K562 (cell line): ENCODE results near the gene HTR2C. TPM values are rescaled to one million over a fixed set of nuclear protein-coding genes. Genes with fewer than 3 reads are reported as not detected.

Source experiments
- ATAC-seq: fragments of 200-7000 bp; cut with Tn5 transposase; 3 replicates; pipeline ENCODE4 v1.9.1; 2020; ENCODE audit warnings: moderate library complexity
- BruUV-seq: library from RNA; stranded (reverse); fragments of 400-500 nt; replicated peaks from 2 replicates; lab custom pipeline; 2021; lab: Mats Ljungman, UMichigan
- CTCF ChIA-PET: fragments of 300-600 bp; formaldehyde crosslinking; extraction: SDS; loops from one replicate; lab custom pipeline; 2021; ENCODE audit warnings: low intra/inter-chr PET ratio; lab: Yijun Ruan, JAX
- POLR2A ChIA-PET: fragments of 300-600, 350-650 bp; sonication (Branson Sonifier 250); formaldehyde crosslinking; extraction: SDS; loops from one replicate; lab custom pipeline; 2021; ENCODE audit warnings: antibody characterized with exemption, inconsistent platforms; lab: Yijun Ruan, JAX
- DNase-seq, 4 experiments: peaks; one replicate each; pipeline versions ENCODE4 v3.0.0 to v3.0.0-alpha.2; 2011 to 2018; ENCODE audit warnings: low spot score in 3 of 4, mixed read lengths in 3 of 4; ENCODE audit errors: extremely low read depth in 1 of 4
- FAIRE-seq: peaks from 2 replicates; lab custom pipeline; 2011; peaks lifted over from hg19 to GRCh38; lab: Jason Lieb, UNC
- H2AFZ ChIP-seq: 2 replicates; pipeline ENCODE4 v1.6.0; 2011; ENCODE audit warnings: low read depth, low read length, control low read depth, inconsistent platforms
- H3K27ac ChIP-seq: fragments of 200-600 bp; 3 replicates; pipeline ENCODE4 v1.8.0; 2011; ENCODE audit warnings: low read depth, mild to moderate bottlenecking, control low read depth, inconsistent platforms, low read length, moderate library complexity, mixed read lengths; ENCODE audit errors: extremely low read depth
- H3K27me3 ChIP-seq, 2 experiments: fragments of 300-600 bp in 1 of 2; 2 replicates in 1 of 2; 3 replicates in 1 of 2; pipeline versions ENCODE4 v1.6.0 to v1.8.0; 2011; ENCODE audit warnings: inconsistent platforms in 2 of 2, low read length in 2 of 2, mild to moderate bottlenecking in 1 of 2, mixed read lengths in 1 of 2, moderate library complexity in 1 of 2; ENCODE audit not compliant: control insufficient read depth in 2 of 2, insufficient read depth in 2 of 2
- H3K36me3 ChIP-seq: fragments of 300-600 bp; 3 replicates; pipeline ENCODE4 v1.8.0; 2011; ENCODE audit warnings: mild to moderate bottlenecking, low read length, inconsistent platforms; ENCODE audit not compliant: control insufficient read depth, insufficient read depth
- H3K4me1 ChIP-seq, 2 experiments: fragments of 200-600 bp in 1 of 2; replicated peaks in 1 of 2; 2 replicates in 1 of 2; 3 replicates in 1 of 2; pipeline versions ENCODE4 v1.5.1 to v1.8.0; 2011; ENCODE audit warnings: inconsistent platforms in 2 of 2, low read length in 2 of 2, mild to moderate bottlenecking in 1 of 2, mixed read lengths in 1 of 2, moderate library complexity in 1 of 2; ENCODE audit not compliant: control insufficient read depth in 2 of 2, insufficient read depth in 2 of 2
- H3K4me2 ChIP-seq: 2 replicates; pipeline ENCODE4 v1.6.1; 2011; ENCODE audit warnings: low read length, control low read depth, inconsistent platforms, mixed read lengths; ENCODE audit not compliant: insufficient read depth
- H3K4me3 ChIP-seq: fragments of 200-600 bp; sonication (generic), shearing (Covaris generic); 2 replicates; pipeline ENCODE4 v1.5.1; 2016; ENCODE audit warnings: control low read depth, inconsistent platforms
- H3K79me2 ChIP-seq: fragments of 200-600 bp; 3 replicates; pipeline ENCODE4 v1.8.0; 2011; ENCODE audit warnings: low read length, inconsistent platforms; ENCODE audit not compliant: control insufficient read depth, insufficient read depth
- H3K9ac ChIP-seq, 2 experiments: 2 replicates each; pipeline versions ENCODE4 v1.6.0 to v1.6.1; 2011; ENCODE audit warnings: low read depth in 2 of 2, low read length in 2 of 2, control low read depth in 1 of 2, inconsistent platforms in 1 of 2, mild to moderate bottlenecking in 1 of 2, mixed read lengths in 1 of 2; ENCODE audit not compliant: insufficient read depth in 1 of 2
- H3K9me1 ChIP-seq: one replicate; pipeline ENCODE4 v1.6.0; 2011; ENCODE audit warnings: inconsistent platforms, mild to moderate bottlenecking, low read length, moderate library complexity; ENCODE audit not compliant: control insufficient read depth, insufficient read depth
- H3K9me3 ChIP-seq: replicated peaks from 2 replicates; pipeline ENCODE4 v1.5.1; 2011; ENCODE audit warnings: low read depth, low read length, inconsistent platforms; ENCODE audit not compliant: control insufficient read depth, insufficient read depth
- H4K20me1 ChIP-seq: replicated peaks from 2 replicates; pipeline ENCODE4 v1.6.1; 2011; ENCODE audit warnings: low read length, inconsistent platforms, mixed read lengths; ENCODE audit not compliant: control insufficient read depth, insufficient read depth
- ARID3B ChIP-seq: fragments of 250-450 bp; sonication (Bioruptor Pico); IDR thresholded peaks from 2 replicates; pipeline ENCODE4 v1.4.0; 2020; ENCODE audit warnings: borderline replicate concordance
- CBX5 ChIP-seq: IDR thresholded peaks from 2 replicates; pipeline ENCODE4 v1.6.1; 2014; ENCODE audit warnings: low read depth, borderline replicate concordance
- CTCF ChIP-seq, 3 experiments: IDR thresholded peaks in 2 of 3; conservative IDR thresholded peaks in 1 of 3; 2 replicates each; pipeline ENCODE4 v1.5.1; 2011 to 2012; ENCODE audit warnings: low read length in 3 of 3, mild to moderate bottlenecking in 3 of 3, control low read depth in 2 of 3, improper control_type of control experiment in 1 of 3, inconsistent platforms in 1 of 3, low read depth in 1 of 3, mixed read lengths in 1 of 3, moderate library complexity in 1 of 3; ENCODE audit not compliant: insufficient read depth in 2 of 3
- KLF13 ChIP-seq: fragments of 450-650 bp; IDR thresholded peaks from 2 replicates; pipeline ENCODE4 v1.6.1; 2016; ENCODE audit warnings: missing genetic modification characterization, low read depth, mild to moderate bottlenecking, missing compliant biosample characterization, moderate library complexity, borderline replicate concordance
- MLLT1 ChIP-seq, 2 experiments: fragments of 450-650 bp; IDR thresholded peaks; 2 replicates each; pipeline ENCODE4 v1.6.1; 2016
- SNAPC5 ChIP-seq: fragments of 250-450 bp; sonication (Bioruptor Pico); IDR thresholded peaks from 2 replicates; pipeline ENCODE4 v1.8.0; 2021; ENCODE audit warnings: moderate library complexity, mild to moderate bottlenecking, inconsistent platforms
- ZBED1 ChIP-seq: IDR thresholded peaks from 2 replicates; pipeline ENCODE4 v1.6.1; 2014
- ZBTB7A ChIP-seq: IDR thresholded peaks from 2 replicates; pipeline ENCODE4 v1.6.1; 2011; ENCODE audit warnings: low read depth, mild to moderate bottlenecking, low read length, moderate library complexity, borderline replicate concordance; ENCODE audit not compliant: control insufficient read depth
- WGBS: fragments of 100-300 bp; shearing (Covaris generic); methylation state at CpG from one replicate; pipeline ENCODE4 v1.1.6; 2016; ENCODE audit warnings: low coverage, mixed read lengths; ENCODE audit not compliant: insufficient coverage; ENCODE audit errors: missing lambda C conversion rate; 5-methylcytosine and 5-hydroxymethylcytosine counted together
- in situ Hi-C: fragments of 300-500 bp; cut with MboI; formaldehyde crosslinking; loops from 4 replicates; pipeline ENCODE4 v1.15.0; 2018; ENCODE audit warnings: inconsistent platforms, mixed read lengths
- intact Hi-C: fragments of 100-400 bp; cut with micrococcal nuclease; formaldehyde crosslinking; loops from 2 replicates; pipeline ENCODE4 v1.14.2; 2022
- polyA plus RNA-seq, 8 experiments: library from polyadenylated mRNA; depleted of rRNA in 4 of 8; stranded (reverse) in 5 of 8; unstranded in 3 of 8; fragments of >200 nt; fragmentation: Nextera tagmentation in 2 of 8; fragmentation: Illumina TruSeq in 1 of 8; extraction: Ambion mirVana in 2 of 8; extraction: Trizol in 1 of 8; gene quantifications; 2 replicates each; pipeline versions ENCODE4 v1.2.1 to v1.2.3, GENCODE V29; 2011 to 2014; ENCODE audit warnings: inconsistent platforms in 1 of 8, missing spikeins in 1 of 8
- total RNA-seq, 7 experiments: library from RNA; depleted of rRNA in 6 of 7; stranded (reverse); fragments of >200 nt in 6 of 7; fragmentation: Illumina TruSeq in 2 of 7; extraction: Trizol in 2 of 7; gene quantifications; 2 replicates each; pipeline versions ENCODE4 v1.2.1 to v1.2.3, GENCODE V29; 2011 to 2021; ENCODE audit warnings: low replicate concordance in 1 of 7

The HTR2C gene
- total and polyA plus RNA-seq, 9 of the 15 experiments (the other 6 are each of a cell fraction or from before 2014, with no cell fraction given): 0.04 to 0.22 (median 0.10) TPM

GRCh38 chrX:114717921-114718320 lies 134.0 kb downstream of the HTR2C start:
- FAIRE-seq (peak; percentile 26), ATAC-seq (peak; percentile 91), DNase-seq (peak in 3 of 4 experiments; percentile 4 to 22 (median 4))
- H3K4me2 ChIP-seq: no peak overlapping the region
- in situ Hi-C loops: no loop called here
- H3K27ac ChIP-seq: no peak overlapping the region
- no peak overlapping the region for H2AFZ ChIP-seq
- H3K9me3 ChIP-seq: no peaks in the 10 kb centered on the region
- no TSS peak for BruUV-seq
- WGBS: 1% methylated on average over 6 of the region's 6 CpGs
- no peaks in the 10 kb centered on the region for H4K20me1 ChIP-seq
- ChIA-PET CTCF (no interaction called here), POLR2A (no interaction called here)
- H3K9ac ChIP-seq: no peak overlapping the region
- no peak overlapping the region for H3K4me3 ChIP-seq
- no peaks in the 10 kb centered on the region for H3K9me1 ChIP-seq
- H3K27me3 ChIP-seq: no peaks in the 10 kb centered on the region
- peak; percentile 34 to 56 (median 41); a peak in 5 of 6 replicates for TF ChIP-seq CTCF (IDR thresholded peaks at IDR 0.05 in 2 of 3, conservative IDR thresholded peaks at IDR 0.05 in 1 of 3; ENCODE audit: insufficient read depth in 2 of 3, low read depth in 1 of 3, low read length in 3 of 3)
- 0 out of 2 replicates have a peak, but pooled peaks have one; percentile 30 for TF ChIP-seq ZBTB7A
- no peak for TF ChIP-seq CBX5
- H3K4me1 ChIP-seq: no peaks in the 10 kb centered on the region
- intact Hi-C loops: no loop called here
- no peaks in the 10 kb centered on the region for H3K79me2 ChIP-seq
- H3K36me3 ChIP-seq: no peaks in the 10 kb centered on the region

GRCh38 chrX:114766541-114766940 lies 182.7 kb downstream of the HTR2C start:
- H3K9ac ChIP-seq: no peak overlapping the region
- 0% methylated on average over 1 of the region's 1 CpG for WGBS
- ChIA-PET POLR2A (no interaction called here), CTCF (no interaction called here)
- H3K79me2 ChIP-seq: no peaks in the 10 kb centered on the region
- DNase-seq (no peak), ATAC-seq (no peak), FAIRE-seq (no peak)
- no peaks in the 10 kb centered on the region for H3K36me3 ChIP-seq
- no peak overlapping the region for H3K4me2 ChIP-seq
- no peak overlapping the region for H3K27ac ChIP-seq
- no peaks in the 10 kb centered on the region for H3K9me1 ChIP-seq
- no peak overlapping the region for H2AFZ ChIP-seq
- no peaks in the 10 kb centered on the region for H3K4me1 ChIP-seq
- H3K9me3 ChIP-seq: no peaks in the 10 kb centered on the region
- in situ Hi-C loops (no loop called here), intact Hi-C loops (no loop called here)
- H3K4me3 ChIP-seq: no peak overlapping the region
- BruUV-seq: no TSS peak
- H3K27me3 ChIP-seq: no peaks in the 10 kb centered on the region
- H4K20me1 ChIP-seq: no peaks in the 10 kb centered on the region
- TF ChIP-seq SNAPC5 (CRISPR knock-in tag): no peak
- no peak for TF ChIP-seq MLLT1 (IDR thresholded peaks at IDR 0.05)
- TF ChIP-seq KLF13 (tag): no peak
- no peak for TF ChIP-seq ARID3B (CRISPR knock-in tag)
- no peak for TF ChIP-seq ZBED1
